Epithelial cell of proximal tubule (primary cell): ENCODE measurements around the gene NCKAP5. TPM values are rescaled to one million over a fixed set of nuclear protein-coding genes. Genes with fewer than 3 reads are reported as not detected.

Experiments used
- DNase-seq: peaks from one replicate; pipeline ENCODE4 v3.0.0-alpha.2; 2011; ENCODE audit warnings: low read depth
- H3K4me3 ChIP-seq: 2 replicates; pipeline ENCODE4 v1.5.1; 2011; ENCODE audit warnings: low read depth, mild to moderate bottlenecking, low read length
- CTCF ChIP-seq: conservative IDR thresholded peaks from 2 replicates; pipeline ENCODE4 v1.5.1; 2012; ENCODE audit warnings: low read depth, mild to moderate bottlenecking, low read length
- total RNA-seq: library from RNA; depleted of rRNA; stranded (reverse); fragments of >200 nt; gene quantifications from 2 replicates; pipeline ENCODE4 v1.2.3, GENCODE V29; 2015

The NCKAP5 gene
- total RNA-seq, 1 donor from 2014 or later = 0.69 TPM

DNA sequence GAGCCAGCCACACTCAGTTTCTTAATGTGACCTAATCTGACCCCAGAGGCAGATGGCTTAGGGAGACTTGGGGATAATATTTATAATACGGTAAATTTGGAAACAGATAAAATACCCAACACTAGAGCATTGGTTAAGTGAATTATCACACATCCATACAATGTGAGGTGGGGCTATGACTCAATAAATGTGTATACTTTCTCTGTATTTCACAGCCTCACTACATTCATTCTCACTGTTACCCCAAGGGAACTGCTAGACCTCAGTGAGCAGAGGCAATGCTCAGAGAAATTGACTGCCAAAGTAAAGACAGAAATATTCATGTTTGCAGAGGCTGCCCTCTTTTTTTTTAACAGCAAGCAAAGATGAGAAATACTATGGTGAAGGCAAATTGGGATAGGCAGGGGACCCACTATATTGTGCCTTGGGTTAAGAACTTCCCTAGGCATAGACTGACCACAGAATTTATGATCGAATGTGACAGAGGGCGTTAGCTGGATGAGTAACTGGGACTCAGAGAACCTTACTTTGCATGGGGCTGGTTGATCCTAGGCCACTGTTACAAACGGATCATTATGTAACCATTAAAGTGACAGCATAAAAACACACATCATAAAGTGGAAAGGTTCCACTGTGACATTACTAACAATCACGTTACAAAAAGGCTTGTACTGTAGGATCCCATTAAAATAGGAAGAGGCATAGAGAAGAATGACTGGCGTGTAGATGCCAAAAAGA, 652.3 kb downstream of the NCKAP5 start:
- DNase-seq = no peak
- no peak for TF ChIP-seq CTCF
- no peak overlapping the region for H3K4me3 ChIP-seq

DNA sequence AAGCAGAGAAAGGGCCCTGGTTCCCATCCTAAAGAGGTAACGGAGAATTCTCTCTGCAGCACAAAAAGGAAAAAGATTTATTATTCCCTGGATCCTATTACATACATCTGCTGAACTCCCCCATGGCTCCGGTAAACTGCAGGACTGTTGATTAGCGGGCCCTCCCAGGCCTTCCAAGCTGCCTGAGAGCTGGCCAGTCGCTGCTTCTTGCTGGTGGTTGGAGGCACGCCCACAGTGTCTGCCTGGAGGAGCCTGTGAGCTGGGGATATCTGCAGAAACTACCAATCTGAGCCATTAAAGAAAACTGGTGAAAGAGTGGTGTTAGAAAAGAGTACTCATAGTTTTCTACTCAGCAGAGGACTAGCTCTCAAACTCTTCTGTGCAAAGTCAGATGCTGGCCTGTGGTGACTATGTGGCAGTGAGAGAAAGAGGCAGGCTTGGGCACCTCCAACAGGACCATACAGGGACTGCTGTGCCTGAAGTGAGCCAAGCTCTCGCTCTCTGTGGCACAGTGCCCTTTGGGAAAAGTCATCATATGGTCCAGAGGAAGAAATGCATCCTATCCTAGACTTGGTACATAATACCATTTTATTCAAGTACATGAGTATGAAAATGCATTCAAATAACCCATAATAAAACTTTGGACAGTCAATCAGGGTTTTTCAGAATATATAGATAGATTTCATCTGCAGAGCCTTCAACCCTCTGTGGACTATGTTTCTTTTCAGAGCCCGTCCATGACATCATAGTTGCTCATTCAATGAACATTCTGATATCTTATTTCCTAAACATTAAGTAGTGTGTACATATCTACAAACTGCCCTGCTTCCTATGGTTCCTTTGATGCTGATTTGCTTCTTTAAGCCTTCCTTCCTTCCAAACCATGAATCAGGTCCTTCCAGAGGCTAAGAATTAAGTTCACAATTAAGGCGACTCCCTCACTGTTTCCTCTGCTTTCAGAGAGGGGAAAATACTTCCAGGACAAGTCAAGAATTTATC, 656.2 kb downstream of the NCKAP5 start:
- TF ChIP-seq CTCF = peak; percentile 26
- DNase-seq = no peak
- H3K4me3 ChIP-seq = no peak overlapping the region

DNA sequence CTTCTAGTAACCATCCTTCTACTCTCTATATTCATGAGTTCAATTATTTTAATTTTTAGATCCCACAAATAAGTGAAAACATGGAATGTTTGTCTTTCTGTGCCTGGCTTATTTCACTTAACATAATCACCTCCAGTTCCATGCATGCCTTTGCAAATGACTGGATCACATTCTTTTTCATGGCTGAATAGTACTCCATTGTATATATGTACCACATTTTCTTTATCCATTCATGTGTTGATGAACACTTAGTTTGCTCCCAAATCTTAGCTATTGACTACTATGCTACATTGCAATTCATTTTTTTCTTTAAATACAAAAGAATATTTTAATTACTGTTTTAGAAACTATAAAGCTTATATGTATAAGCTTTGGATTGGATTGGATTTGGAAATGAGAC, 657.8 kb downstream of the NCKAP5 start:
- TF ChIP-seq CTCF = no peak
- no peak overlapping the region for H3K4me3 ChIP-seq
- no peak for DNase-seq

GRCh38 chr2:132909427-132909826, 658.8 kb downstream of the NCKAP5 start:
- TF ChIP-seq CTCF = no peak
- DNase-seq = no peak
- no peak overlapping the region for H3K4me3 ChIP-seq

DNA sequence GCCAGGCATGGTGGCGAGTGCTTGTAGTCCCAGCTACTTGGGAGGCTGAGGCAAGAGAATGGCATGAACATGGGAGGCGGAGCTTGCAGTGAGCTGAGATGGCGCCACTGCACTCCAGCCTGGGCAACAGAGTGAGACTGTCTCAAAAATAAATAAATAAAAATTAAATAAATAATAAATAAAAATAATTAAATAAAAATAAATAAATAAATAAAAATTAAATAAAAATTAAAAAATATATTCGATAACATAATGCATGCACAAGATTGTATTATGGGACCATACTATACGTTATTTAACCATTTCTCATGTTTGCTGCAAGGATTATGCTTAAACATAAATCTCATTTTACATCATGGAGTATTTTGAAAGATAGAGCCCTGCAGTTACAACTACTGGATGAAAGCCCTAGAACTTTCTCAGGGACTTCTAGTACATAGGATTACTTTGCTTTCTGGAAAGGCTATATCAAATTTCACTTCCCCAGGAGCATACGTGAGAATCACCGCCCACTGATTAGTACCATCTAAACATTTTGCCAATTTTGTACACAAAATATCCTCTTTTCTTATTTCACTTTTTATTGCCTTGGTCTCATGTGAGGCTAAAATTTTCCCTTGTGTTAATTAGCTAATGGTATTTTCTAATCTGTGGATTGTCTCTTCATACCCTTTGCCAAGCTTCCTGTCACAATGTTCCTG, 664.0 kb downstream of the NCKAP5 start:
- H3K4me3 ChIP-seq = no peak overlapping the region
- no peak for DNase-seq
- no peak for TF ChIP-seq CTCF

DNA sequence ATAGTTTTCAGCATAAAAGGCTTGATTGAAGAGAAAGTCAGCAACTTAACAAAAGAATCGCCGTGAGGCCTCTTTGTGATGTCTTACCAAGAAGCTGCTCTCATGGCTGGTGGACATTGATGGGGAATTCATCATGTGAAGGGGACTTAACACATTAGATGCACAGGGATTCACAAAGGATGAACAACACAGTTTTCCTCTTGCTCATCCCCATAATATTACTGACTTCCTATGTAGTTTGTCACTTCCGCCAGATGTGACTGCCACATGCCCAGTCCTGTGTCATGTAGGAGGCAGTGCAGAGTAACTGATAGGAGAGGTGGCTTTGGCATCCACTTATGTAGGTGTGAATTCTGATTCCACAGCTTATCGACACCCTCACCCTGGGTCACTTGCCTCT, 665.6 kb downstream of the NCKAP5 start:
- no peak for TF ChIP-seq CTCF
- H3K4me3 ChIP-seq = no peak overlapping the region
- DNase-seq = no peak
